NCI-H524 (cell line): ENCODE data around the gene ZNF391.
A peak's percentile ranks its signal among the peaks of the same experiment; 100 is the strongest.
"Not testable (repeated sequence)": the region's sequence is repeated elsewhere in the genome, so short reads cannot be mapped to it uniquely, and the experiment has no call there.

ENCODE experiments used
- DNase-seq, 2 experiments: peaks; one replicate each; lab custom pipeline; 2025; lab: John Stamatoyannopoulos, UW

Gene ZNF391

DNA sequence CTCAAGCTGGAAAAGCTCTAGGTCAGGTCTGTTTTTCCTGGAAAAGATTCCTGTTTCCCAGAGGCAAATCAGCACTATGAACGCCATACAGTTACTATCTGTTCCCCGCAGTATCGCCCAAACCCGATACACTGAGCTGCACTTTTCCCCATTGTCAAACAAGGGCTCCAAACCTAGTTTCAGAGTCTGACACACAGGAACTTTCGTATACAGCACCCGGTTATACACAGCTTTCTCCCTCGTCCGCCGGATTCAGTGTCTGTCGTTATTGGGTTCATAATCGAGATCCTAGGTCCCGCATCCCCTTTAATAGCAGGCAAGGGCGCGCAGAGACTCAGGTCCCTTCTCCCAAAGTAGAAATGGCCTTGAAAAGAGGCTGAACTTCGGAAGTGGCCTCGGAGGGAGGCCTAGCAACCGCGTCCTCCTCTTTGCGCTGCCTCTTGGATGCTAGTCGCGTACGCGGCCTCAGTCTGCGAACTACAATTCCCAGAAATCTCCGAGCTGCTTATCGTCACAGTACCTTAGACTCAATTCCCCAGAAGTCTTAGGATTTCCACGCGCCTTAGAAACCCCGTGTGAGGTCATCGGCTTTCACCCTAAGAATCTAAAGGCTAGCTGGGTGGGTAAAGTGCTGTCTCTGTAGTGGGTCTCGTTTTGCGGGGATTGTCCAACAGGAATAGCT lies 34.2 kb downstream of the ZNF391 start:
- DNase-seq = no peak

DNA sequence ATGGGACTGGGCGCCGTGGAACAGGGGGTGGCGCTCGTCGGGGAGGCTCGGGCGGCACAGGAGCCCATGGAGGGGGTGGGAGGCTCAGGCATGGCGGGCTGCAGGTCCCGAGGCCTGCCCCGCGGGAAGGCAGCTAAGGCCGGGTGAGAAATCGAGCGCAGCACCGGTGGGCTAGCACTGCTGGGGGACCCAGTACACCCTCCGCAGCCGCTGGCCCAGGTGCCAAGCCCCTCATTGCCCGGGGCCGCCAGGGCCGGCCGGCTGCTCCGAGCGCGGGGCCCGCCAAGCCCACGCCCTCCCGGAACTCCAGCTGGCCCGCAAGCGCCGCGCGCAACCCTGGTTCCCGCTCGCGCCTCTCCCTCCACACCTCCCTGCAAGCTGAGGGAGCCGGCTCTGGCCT lies 36.3 kb downstream of the ZNF391 start:
- not testable (repeated sequence) for DNase-seq

DNA sequence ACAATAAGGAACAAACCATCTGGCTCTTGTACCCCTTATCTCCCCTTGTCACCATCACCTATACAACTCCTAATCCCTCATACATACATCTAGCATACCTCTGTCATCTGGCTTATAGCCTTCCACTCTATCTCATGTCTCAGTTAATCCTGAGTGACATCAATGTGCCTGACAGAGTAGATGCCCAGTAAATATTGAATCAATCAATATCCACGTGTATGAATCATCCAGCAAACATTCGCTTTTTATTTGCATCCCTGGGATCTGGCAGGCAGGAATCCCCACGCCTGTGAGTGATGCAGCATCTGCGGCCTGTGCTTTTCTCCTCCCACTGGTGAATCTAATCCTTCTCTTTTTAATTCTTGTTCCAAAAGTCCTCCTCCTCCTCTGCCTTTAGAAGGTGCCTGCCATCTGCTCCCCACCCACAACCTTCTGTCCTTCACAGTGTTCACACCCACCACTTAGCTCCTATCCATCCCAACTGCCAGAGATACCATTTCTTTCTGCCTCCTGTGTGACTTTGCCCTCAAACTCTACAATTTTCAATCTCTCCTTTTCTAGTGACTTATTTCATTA lies 37.6 kb downstream of the ZNF391 start:
- peak; percentile 49 to 81 for DNase-seq

DNA sequence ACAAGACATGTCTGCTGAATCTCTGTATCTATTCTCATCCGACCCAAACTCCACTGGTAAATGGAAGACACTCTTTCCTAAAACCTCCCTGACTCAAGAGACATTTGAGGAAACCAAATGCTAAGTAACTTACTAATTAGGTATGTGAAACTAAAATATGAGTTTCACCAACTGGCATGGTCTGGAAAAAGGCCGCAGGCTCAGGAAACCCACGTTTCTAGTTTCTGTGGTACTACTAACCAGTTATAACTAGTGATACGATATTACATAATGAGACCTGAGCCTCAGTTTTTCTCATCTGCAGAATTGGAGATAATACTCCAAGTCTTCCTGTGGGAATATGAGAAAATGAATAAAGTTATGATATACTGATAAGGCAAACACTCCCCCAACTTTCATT lies 39.9 kb downstream of the ZNF391 start:
- DNase-seq = no peak

DNA sequence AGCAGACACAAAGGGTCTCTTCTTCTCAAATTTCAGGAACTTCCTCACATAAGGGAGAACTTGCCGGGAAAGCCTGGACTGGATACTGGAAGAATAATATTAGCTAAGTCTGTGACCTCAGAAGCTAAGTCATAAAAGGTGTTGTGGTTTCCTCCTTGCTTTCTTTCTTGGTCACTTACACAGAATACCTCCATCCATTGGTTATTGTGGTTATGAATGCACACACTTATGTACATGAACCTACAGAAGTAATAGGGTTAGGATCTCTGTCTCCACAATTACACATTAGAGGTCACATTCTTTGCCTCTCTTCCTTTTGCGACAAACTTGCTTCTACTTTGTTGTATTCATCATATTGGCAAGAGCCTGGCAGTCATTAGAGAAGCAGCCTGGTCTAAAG lies 40.4 kb downstream of the ZNF391 start:
- DNase-seq = no peak

DNA sequence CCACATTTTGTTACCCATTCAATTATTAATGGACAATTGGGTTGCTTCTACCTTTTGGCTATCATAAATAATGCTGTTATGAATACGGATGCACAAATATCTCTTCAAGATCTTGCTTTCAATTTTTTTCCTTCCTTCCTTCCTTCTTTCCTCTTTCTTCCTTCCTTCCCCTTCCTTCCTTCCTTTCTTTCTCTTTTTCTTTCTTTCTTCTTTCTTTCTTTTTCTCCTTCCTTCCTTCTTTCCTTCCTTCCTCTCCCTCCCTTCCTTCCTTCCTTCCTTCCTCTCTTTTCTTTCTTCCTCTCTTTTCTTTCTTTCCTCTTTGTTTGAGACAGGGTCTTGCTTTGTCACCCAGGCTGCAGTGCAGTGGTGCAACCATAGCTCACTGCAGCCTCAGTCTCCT lies 45.2 kb downstream of the ZNF391 start:
- no peak for DNase-seq

DNA sequence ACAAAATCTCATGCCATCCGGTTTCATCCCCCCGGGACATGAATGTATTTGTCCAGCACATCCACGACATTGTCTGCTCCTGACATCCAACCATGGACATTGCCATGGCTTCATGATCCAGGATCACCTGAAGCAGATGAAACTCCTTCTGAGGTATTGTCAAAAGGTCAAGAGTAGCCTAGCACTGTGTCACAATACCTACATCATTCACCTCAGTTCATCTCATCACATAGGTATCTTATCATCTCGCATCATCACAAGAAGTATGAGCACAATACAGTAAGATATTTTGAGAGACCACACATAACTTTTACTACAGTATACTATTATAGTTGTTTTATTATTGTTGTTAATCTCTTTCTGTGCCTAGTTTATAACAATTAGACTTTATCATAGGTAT lies 50.8 kb downstream of the ZNF391 start:
- no peak for DNase-seq

DNA sequence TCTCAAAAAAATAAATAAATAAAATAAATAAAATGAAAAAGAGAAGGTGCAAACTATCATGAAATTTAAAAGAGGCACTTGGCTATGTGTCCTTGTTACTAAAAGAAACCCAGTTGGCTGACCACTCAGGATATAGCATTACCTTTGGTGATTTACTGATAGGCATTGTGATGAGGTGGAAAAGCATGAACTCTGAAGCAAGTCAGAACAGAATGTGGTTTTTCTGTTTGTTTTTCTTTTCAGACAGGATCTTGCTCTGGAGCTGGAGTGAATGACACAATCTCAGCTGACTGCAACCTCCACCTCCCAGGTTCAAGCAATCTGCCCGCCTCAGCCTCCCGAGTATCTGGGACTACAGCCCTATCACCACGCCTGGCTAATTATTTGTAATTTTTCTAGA lies 52.4 kb downstream of the ZNF391 start:
- DNase-seq = no peak

DNA sequence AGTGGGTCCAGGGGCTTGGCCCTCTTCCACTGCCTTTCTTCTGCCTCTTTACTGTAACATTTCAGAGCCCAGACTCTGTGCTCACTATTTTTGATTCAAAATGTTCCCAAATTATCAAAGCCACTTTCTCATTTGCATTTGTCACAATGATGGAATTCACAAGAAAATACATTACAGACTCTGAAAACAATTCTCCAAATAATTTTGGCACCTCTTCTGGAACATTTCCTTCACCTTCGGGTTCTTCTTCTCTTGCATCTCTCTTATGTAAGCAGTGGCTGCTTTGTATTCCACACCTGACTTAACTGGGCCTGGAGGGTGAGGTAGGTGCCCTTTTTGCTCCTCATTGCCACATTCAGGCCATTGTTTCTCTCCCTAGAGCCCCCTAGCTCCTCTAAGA lies 54.4 kb downstream of the ZNF391 start:
- no peak for DNase-seq

DNA sequence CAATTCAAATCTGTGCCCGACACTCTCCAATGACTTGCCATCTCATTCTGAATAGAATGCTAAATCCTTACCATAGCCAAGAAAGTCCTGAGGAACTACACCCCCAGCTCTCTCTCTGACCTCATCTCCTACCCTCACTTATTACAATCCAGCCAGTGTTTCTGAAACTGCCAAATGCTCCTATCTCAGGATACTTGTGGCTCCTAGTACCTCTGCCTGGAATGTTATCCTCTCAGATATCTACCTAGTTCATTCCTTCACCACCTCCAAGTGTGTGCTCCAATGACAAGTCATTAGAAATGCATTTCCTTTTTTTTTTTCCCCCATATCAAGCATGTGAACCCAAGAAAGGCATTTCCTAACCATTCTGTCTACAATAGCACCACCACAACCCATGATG lies 59.9 kb downstream of the ZNF391 start:
- DNase-seq = no peak

DNA sequence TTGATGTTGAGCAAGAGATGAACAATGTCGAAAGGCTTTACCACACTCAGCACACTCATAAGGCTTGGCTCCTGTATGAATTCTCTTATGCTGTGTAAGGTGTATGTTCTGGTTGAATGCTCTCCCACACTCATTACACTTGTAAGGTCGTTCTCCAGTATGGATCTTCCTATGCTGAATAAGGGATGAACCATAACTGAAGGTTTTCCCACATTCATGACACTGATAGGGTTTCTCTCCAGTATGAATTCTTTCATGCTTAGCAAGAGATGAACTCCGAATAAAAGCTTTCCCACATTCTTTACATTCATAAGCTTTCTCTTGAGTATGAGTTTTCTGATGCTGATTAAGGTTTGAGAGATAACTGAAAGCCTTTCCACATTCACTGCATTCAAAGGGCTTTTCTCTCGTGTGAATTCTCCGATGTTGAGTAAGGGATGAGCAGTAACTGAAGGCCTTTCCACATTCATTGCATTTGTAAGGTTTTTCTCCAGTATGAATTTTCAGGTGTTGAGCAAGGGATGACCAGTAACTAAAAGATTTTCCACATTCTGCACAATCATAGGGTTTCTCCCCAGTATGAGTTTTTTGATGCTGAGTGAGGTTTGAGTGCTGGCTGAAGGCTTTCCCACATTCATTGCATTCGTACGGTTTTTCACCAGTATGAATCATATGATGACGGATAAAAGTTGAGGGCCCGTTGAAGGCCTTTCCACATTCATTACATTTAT lies 63.3 kb downstream of the ZNF391 start:
- DNase-seq = no peak

DNA sequence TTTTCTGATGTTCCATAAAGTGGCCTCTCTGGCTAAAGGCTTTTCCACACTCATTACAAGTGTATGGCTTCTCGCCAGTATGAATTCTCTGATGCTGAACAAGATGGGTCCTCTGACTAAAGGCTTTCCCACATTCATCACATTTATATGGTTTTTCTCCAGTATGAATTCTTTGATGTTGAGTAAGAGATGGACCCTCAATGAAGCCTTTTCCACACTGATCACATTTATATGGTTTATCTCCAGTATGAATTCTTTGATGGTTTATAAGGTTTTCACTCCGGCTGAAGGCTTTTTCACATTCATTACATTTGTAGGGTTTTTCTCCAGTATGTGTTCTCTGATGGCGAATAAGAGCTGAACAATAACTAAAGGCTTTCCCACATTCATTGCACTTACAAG lies 63.9 kb downstream of the ZNF391 start:
- DNase-seq = no peak
